H1 (cell line): ENCODE measurements around the gene MARCHF9. TPM values are rescaled to one million over a fixed set of nuclear protein-coding genes. Genes with fewer than 3 reads are reported as not detected.

Source experiments
- ASH2L ChIP-seq: fragments of 200-600, 300-600 bp; sonication (generic); IDR thresholded peaks from one replicate; pipeline ENCODE4 v1.7.1; 2017; ENCODE audit warnings: low read length
- polyA plus RNA-seq, 7 experiments: library from polyadenylated mRNA; depleted of rRNA in 3 of 7; stranded (reverse) in 5 of 7; unstranded in 2 of 7; fragments of >200 nt in 5 of 7; fragments of 200-250 nt in 2 of 7; gene quantifications; 1 replicate in 5 of 7; 2 replicates in 1 of 7; 4 replicates in 1 of 7; pipeline versions ENCODE4 v1.2.1 to v1.2.3, GENCODE V29; 2011 to 2013; ENCODE audit warnings: missing spikeins in 2 of 7, mixed read lengths in 2 of 7
- total RNA-seq: library from RNA; stranded (reverse); fragmentation: NEBNext Ultra II Directional; extraction: Animal tissue kit (Norgen Biotek cat#: 25700); gene quantifications from 2 replicates; pipeline ENCODE4 v1.2.1, GENCODE V29; 2021

Gene MARCHF9
- total and polyA plus RNA-seq, 2 of the 8 experiments (the other 6 are each of a cell fraction or from before 2014, with no cell fraction given): 6.4 to 7.8 TPM

DNA sequence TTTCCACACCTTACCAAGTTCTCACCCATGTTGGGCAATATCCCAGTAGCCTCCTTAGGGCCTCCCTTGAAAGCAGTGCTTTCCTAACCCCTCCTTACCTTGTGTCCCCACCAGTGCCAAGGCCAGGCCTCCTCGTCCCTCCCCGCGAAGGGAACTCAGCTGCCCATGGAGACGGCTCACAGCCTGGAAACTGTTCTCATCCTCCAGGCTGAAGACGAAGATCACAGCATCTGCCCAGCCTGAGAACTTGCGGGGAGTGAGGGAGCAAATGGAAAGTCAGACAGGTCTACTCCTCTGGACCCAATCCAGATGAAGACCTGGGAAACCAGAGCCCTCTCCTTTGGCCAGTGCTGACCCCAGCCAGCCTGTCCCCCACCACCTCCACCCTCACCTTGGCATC lies 21.0 kb upstream of the MARCHF9 start (continued):
- TF ChIP-seq ASH2L: no peak
